Measurements from ENCODE around the gene NPAS4.
A peak's percentile ranks its signal among the peaks of the same experiment; 100 is the strongest.

Gene NPAS4

DNA sequence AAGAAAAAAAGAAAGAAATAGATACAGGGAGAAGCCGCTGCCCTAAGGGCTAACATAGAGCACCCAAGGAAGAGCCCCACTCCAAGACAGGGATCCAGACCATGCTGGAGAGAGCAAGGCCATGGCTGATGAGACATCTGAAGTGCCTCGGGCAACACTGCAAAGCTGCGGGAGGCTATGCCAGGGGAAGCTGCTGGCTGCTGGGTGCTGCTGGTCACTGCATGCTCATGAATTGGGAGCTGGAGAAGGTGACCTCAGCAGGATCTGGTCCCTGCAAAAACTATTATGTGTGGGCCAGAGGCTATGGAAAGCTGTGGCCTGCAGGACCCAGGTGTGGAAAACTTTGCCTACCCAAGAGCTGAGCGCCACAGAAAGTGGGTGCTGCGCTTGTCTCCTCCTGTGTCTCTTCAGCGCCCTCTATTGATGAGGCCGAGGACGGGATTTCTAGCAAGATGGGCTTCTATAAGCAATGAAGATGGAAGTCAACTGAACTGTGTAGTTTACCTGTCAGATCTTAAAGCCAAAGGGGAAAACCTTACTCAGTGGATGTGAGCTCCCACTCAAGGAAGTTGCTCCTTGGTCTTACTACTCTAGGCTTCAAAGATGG, 32.0 kb upstream of the NPAS4 start:
- TF ChIP-seq, protein P1, sequence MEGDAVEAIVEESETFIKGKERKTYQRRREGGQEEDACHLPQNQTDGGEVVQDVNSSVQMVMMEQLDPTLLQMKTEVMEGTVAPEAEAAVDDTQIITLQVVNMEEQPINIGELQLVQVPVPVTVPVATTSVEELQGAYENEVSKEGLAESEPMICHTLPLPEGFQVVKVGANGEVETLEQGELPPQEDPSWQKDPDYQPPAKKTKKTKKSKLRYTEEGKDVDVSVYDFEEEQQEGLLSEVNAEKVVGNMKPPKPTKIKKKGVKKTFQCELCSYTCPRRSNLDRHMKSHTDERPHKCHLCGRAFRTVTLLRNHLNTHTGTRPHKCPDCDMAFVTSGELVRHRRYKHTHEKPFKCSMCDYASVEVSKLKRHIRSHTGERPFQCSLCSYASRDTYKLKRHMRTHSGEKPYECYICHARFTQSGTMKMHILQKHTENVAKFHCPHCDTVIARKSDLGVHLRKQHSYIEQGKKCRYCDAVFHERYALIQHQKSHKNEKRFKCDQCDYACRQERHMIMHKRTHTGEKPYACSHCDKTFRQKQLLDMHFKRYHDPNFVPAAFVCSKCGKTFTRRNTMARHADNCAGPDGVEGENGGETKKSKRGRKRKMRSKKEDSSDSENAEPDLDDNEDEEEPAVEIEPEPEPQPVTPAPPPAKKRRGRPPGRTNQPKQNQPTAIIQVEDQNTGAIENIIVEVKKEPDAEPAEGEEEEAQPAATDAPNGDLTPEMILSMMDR (IDR thresholded peaks at IDR 0.05; ENCODE audit: low read depth, low read length, missing control alignments): peak; percentile 88
- in situ Hi-C loops (cut with HindIII; ENCODE audit: low sequenced_read_pairs): no loop called here
- DNase-seq (ENCODE audit: low read depth): peak; percentile 43
- no peak overlapping the region for H3K4me3 ChIP-seq (ENCODE audit: low read depth, low read length)

DNA sequence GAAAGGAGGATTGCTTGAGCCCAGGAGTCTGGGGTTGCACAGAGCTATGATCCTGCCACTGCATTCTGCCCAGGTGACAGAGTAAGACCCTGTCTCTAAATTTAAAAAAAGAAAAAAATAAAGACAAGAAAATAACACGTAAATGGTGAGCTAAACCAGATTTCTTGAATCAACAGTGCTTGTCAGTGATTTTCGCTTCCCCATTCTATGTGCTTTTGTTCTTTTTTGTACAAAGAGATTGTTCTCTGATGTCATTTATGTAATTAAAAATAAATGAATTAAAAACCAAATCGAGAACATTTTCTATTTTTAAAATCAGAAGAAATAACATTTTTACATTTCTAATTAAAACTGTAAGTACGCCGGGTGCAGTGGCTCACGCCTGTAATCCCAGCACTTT, 29.5 kb upstream of the NPAS4 start:
- in situ Hi-C loops (cut with HindIII; ENCODE audit: low sequenced_read_pairs): no loop called here
- TF ChIP-seq, protein P1 (IDR thresholded peaks at IDR 0.05; ENCODE audit: low read depth, low read length, missing control alignments): no peak
- DNase-seq (ENCODE audit: low read depth): no peak

DNA sequence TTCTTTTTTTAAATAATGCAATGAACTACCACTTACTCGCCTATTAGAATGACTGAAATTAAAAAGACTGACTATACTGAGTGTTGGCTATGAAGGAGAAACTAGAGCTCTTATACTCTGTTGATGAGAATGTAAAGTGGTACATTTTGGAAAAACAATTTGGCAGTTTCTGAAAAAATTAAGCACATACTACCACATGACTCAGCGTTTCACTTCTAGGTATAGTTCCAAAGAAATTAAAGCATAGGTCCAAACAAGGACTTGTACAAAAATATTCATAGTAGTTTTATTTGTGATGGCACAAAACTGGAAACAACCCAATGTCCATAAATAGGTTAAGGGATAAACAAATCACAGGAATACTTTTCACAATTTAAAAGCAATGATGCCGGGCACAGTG, 26.9 kb upstream of the NPAS4 start:
- no peak overlapping the region for H3K4me3 ChIP-seq (ENCODE audit: low read depth, low read length)
- TF ChIP-seq, protein P1 (IDR thresholded peaks at IDR 0.05; ENCODE audit: low read depth, low read length, missing control alignments): no peak
- in situ Hi-C loops (cut with HindIII; ENCODE audit: low sequenced_read_pairs): no loop called here
- DNase-seq (ENCODE audit: low read depth): no peak

More for the DNA sequence above, 29.5 kb upstream of the NPAS4 start:
- no peak overlapping the region for H3K4me3 ChIP-seq (ENCODE audit: low read depth, low read length)

DNA sequence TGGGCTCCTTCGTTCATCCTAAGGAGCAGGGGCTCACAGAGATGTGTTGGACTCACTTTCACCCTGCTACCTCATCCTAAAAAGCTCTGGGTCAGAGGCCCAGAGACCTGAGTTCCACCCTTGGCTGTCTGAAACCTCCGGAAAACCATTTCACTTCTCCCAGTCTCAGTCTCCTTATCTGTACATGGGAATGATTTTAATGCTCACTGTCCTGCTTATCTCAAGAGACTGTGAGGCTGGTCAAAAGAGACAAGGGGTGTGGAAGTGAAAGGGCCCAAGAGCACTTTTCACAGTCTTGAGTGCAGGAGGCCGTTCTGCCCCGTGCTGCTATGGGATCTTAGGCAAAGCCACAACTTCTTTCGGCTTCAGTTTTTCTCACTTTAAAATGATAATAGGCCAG, 13.2 kb upstream of the NPAS4 start:
- TF ChIP-seq, protein P1 (IDR thresholded peaks at IDR 0.05; ENCODE audit: low read depth, low read length, missing control alignments): no peak
- H3K4me3 ChIP-seq (ENCODE audit: low read depth, low read length): no peak overlapping the region
- in situ Hi-C loops (cut with HindIII; ENCODE audit: low sequenced_read_pairs): no loop called here
- no peak for DNase-seq (ENCODE audit: low read depth)

DNA sequence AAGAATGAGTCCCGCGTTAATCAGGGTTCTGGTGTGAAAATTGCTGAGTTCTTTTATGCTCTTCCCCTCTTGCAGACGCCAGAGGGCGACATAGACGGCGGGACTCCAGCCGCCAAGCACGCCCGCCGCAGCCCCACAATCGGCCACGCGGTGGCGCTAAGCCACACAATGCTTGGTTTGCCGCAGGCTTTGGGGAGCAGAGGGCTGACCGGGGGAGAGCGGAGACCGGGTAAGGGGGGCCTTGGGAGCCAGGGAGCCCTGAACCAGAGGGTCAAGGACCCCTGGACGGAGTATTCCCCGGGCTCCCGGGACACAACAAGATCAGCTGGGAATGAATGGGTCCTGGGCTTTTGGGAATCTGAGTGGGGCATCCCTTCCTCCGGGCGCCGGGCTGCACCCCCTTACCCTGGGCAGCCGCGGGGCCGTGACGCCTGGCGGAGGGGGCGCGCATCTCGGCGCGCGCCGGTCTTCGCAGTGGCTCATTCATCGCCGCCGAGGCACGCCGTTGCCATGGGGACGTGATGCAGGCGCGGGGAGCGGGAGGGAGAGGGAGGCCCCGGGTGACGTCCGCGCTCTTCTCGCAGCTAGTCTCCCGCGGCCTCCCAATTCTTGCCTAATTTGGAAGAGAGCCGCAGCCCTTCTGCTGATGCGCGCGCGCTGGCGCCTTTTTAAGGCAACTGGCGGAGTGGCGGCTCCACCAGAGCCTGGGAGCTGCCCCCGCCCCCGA, 12.2 kb upstream of the NPAS4 start:
- TF ChIP-seq, protein P1 (IDR thresholded peaks at IDR 0.05; ENCODE audit: low read depth, low read length, missing control alignments): peak; percentile 100
- H3K4me3 ChIP-seq (ENCODE audit: low read depth, low read length): peak overlapping the region; percentile 43
- in situ Hi-C loops (cut with HindIII; ENCODE audit: low sequenced_read_pairs): no loop called here
- DNase-seq (ENCODE audit: low read depth): peak; percentile 62

DNA sequence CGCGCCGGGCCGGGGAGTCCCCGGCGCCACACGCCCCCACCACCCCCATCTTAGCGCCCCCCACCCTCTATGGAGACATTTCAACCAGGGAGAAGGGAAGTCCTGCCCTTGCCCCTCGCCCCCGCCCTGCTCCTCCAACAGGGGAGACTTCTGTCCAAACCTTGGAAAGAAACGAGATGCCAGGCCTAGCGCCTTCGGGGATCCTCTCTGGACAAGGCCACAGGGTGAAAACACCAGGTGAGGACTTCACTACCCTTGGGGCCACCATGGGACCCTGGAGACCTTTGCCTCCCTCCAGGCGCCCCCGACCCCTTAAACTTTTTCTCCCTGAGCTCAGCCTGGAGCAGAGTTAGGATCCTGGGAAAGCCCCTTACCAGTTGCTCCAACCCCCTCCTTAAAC, 11.6 kb upstream of the NPAS4 start:
- H3K4me3 ChIP-seq (ENCODE audit: low read depth, low read length): no peak overlapping the region
- in situ Hi-C loops (cut with HindIII; ENCODE audit: low sequenced_read_pairs): no loop called here
- TF ChIP-seq, protein P1 (IDR thresholded peaks at IDR 0.05; ENCODE audit: low read depth, low read length, missing control alignments): no peak
- no peak for DNase-seq (ENCODE audit: low read depth)
